Activated T-cell treated with anti-CD3 and anti-CD28 coated beads, Interleukin-2, amount 50 U/mL, for 4 hours (primary cell): ENCODE results near the gene CADPS. TPM values are rescaled to one million over a fixed set of nuclear protein-coding genes. Genes with fewer than 3 reads are reported as not detected.

Source experiments
- ATAC-seq, 2 donors: fragments of 200-7000 bp; cut with Tn5 transposase; one replicate each; pipeline ENCODE4 v1.10.0; 2021
- DNase-seq: peaks from one replicate; pipeline ENCODE4 v3.0.0-alpha.2; 2020
- H3K27me3 Mint-ChIP-seq: one replicate; pipeline ENCODE4 v1.8.0; 2021; ENCODE audit warnings: low read depth, mixed read lengths
- H3K36me3 Mint-ChIP-seq: one replicate; pipeline ENCODE4 v1.8.0; 2022; ENCODE audit warnings: mixed read lengths; ENCODE audit not compliant: insufficient read depth
- H3K4me1 Mint-ChIP-seq: one replicate; pipeline ENCODE4 v1.8.0; 2021; ENCODE audit warnings: low read depth, mixed read lengths
- H3K4me3 Mint-ChIP-seq: one replicate; pipeline ENCODE4 v1.8.0; 2021; ENCODE audit warnings: mild to moderate bottlenecking, moderate library complexity, mixed read lengths
- H3K9me3 Mint-ChIP-seq: one replicate; pipeline ENCODE4 v1.8.0; 2021; ENCODE audit warnings: mixed read lengths
- total RNA-seq, 3 donors: library from RNA; stranded (reverse); gene quantifications; one replicate each; pipeline ENCODE4 v1.2.1, GENCODE V29; 2021

Gene CADPS
- total RNA-seq, 3 donors from 2014 or later: not detected

GRCh38 chr3:62723166-62723913, 151.9 kb downstream of the CADPS start:
- H3K4me3 Mint-ChIP-seq: no peak overlapping the region
- H3K4me1 Mint-ChIP-seq: no peaks in the 10 kb centered on the region
- ATAC-seq (no peak), DNase-seq (no peak)
- H3K9me3 Mint-ChIP-seq: no peaks in the 10 kb centered on the region
- H3K27me3 Mint-ChIP-seq: peaks cover 5% of the 10 kb centered on the region
- no peaks in the 10 kb centered on the region for H3K36me3 Mint-ChIP-seq

- Mint-ChIP-seq H3K4me1 (no peaks in the 10 kb centered on the region), H3K4me3 (no peak overlapping the region), H3K36me3 (no peaks in the 10 kb centered on the region), H3K27me3 (peaks cover 5% of the 10 kb centered on the region), H3K9me3 (peaks cover 4% of the 10 kb centered on the region)
- DNase-seq (no peak), ATAC-seq (no peak)
Measured at GRCh38 chr3:62722344-62722743, 152.9 kb downstream of the CADPS start.

DNA sequence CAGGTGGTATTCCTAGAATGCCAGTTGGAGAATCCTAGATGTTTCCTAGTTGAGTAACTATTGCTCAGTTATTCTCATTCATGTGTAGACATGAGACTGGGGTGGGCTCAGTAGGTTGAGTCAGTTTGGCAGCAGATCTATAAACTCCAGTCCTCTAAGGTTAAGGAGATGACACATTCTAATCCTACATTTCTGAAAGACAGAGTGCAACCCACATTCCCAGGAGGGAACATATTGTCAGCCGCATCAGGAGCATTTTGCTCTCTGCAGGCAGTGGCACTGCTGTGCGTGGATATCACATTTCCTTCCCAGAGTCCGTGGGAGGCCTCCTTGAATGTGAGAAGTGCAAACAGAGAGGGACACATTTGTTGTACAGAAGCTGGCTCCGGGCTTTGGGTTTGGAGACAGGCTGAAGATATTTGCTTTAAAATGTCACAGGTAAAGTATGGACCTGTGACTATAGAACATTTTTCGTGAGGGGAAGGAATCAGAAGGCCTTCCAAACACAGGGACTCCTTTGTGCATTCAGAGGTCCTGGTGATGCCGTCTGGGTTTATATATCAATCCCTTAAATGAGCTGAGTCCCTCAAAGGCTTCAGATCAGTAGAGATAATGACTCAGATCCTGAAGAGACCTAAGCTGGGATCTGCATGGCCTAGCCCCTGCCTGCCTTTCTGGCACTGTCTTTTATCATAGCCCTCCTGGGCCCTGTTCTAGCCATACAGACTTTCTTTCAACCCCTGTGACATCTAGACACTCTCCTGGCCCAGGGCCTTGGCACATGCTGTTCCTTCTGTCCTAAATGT, 156.5 kb downstream of the CADPS start:
- H3K4me3 Mint-ChIP-seq: no peak overlapping the region
- peaks cover 3% of the 10 kb centered on the region for H3K27me3 Mint-ChIP-seq
- H3K4me1 Mint-ChIP-seq: no peaks in the 10 kb centered on the region
- no peaks in the 10 kb centered on the region for H3K36me3 Mint-ChIP-seq
- DNase-seq (no peak), ATAC-seq (no peak)
- H3K9me3 Mint-ChIP-seq: peaks cover 4% of the 10 kb centered on the region

- Mint-ChIP-seq H3K4me1 (no peaks in the 10 kb centered on the region), H3K4me3 (no peak overlapping the region), H3K36me3 (no peaks in the 10 kb centered on the region), H3K9me3 (peaks cover 4% of the 10 kb centered on the region), H3K27me3 (peaks cover 3% of the 10 kb centered on the region)
- ATAC-seq: no peak
- no peak for DNase-seq
Measured at GRCh38 chr3:62718011-62718410, 157.2 kb downstream of the CADPS start.

DNA sequence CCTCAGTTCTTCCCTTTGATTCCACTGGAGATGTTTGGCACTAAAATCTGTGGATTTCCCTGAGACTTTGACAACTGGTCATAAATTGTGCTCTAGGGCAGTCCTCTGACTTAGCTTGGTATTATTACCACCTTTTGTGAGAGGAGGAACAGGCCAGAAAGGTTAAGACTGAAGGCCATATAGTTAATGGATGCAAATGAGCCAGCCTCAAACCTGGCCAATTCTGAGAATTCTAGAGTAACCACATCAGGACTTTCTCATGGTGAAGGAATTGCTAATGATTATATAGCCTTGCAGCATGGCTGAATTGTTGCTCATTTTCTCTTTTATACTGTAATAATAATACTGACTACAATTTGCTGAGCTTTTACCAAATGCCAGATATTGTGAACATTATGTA, 162.5 kb downstream of the CADPS start:
- Mint-ChIP-seq H3K27me3 (no peaks in the 10 kb centered on the region), H3K4me1 (no peaks in the 10 kb centered on the region)

GRCh38 chr3:62710751-62711150, 164.5 kb downstream of the CADPS start:
- DNase-seq (no peak), ATAC-seq (no peak)
- Mint-ChIP-seq H3K4me3 (no peak overlapping the region), H3K9me3 (no peaks in the 10 kb centered on the region), H3K27me3 (no peaks in the 10 kb centered on the region), H3K36me3 (no peaks in the 10 kb centered on the region), H3K4me1 (no peaks in the 10 kb centered on the region)

More for the DNA sequence above, 162.5 kb downstream of the CADPS start:
- Mint-ChIP-seq H3K4me3 (no peak overlapping the region), H3K36me3 (no peaks in the 10 kb centered on the region), H3K9me3 (peaks cover under 1% of the 10 kb centered on the region)
- DNase-seq (no peak), ATAC-seq (no peak)

DNA sequence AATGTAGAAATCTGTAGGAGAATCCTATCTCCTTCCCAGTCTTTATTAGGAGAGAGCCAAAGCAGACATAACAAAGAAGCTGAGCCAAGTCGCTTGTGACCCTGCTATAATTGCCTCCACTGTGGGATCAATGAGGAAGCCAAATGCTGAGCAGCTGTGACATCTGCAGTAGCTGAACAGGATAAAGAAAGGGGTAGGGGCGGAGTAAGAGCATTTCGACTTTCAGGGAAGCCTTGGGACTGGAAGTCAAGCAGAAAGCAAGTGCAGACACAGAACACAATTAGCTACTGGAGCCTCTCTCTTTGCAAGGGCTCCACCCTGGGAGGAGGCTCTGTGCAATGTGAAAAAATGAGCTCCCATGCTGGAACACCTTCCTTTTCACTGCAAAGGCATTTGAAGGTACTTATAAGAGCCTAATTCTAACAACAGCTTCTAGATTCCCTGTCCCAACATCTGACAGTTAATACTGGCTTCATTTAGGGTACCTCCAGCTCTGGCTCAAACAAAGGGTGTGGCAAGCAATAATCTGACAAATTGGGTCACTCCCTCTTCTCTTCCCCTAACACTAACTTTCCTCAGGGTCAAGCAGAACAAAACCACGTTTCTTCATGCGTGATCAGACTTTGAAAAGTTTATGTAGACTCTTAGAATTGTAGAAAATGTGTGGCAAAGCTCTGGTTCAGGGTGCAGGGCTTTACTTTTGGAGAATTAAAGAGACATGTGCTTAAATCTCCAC, 166.4 kb downstream of the CADPS start:
- H3K9me3 Mint-ChIP-seq: no peaks in the 10 kb centered on the region

DNA sequence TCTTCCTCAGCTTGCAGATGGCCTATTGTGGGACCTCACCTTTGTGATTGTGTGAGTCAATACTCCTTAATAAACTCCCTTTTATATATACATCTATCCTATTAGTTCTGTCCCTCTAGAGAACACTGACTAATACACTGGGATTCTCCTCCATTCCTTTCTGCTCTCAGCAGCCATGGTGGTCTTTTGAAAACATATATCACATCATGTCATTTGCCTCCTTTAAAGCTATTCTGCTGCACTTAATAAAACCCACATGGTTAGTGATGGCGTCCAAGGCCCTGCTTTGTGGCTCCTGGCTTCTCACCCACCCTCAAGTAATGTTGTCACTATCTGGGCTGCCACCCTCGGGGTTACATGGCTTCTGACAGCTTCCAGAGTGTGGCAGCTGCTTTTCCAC, 169.5 kb downstream of the CADPS start:
- Mint-ChIP-seq H3K27me3 (peaks cover 3% of the 10 kb centered on the region), H3K4me1 (no peaks in the 10 kb centered on the region), H3K9me3 (no peaks in the 10 kb centered on the region), H3K36me3 (no peaks in the 10 kb centered on the region), H3K4me3 (no peak overlapping the region)
- no peak for ATAC-seq
- no peak for DNase-seq

More for the DNA sequence above, 166.4 kb downstream of the CADPS start:
- DNase-seq (no peak), ATAC-seq (no peak)
- Mint-ChIP-seq H3K4me3 (no peak overlapping the region), H3K27me3 (no peaks in the 10 kb centered on the region), H3K4me1 (no peaks in the 10 kb centered on the region), H3K36me3 (no peaks in the 10 kb centered on the region)

GRCh38 chr3:62703451-62704167, 171.6 kb downstream of the CADPS start:
- H3K27me3 Mint-ChIP-seq: peaks cover 3% of the 10 kb centered on the region
- H3K36me3 Mint-ChIP-seq: no peaks in the 10 kb centered on the region
- H3K4me3 Mint-ChIP-seq: no peak overlapping the region
- DNase-seq: no peak
- H3K4me1 Mint-ChIP-seq: no peaks in the 10 kb centered on the region
- no peak for ATAC-seq
- H3K9me3 Mint-ChIP-seq: no peaks in the 10 kb centered on the region

GRCh38 chr3:62700357-62700756, 174.9 kb downstream of the CADPS start:
- no peak for DNase-seq
- Mint-ChIP-seq H3K9me3 (no peaks in the 10 kb centered on the region), H3K4me3 (no peak overlapping the region), H3K4me1 (no peaks in the 10 kb centered on the region), H3K36me3 (no peaks in the 10 kb centered on the region), H3K27me3 (peaks cover 3% of the 10 kb centered on the region)
- ATAC-seq: no peak

DNA sequence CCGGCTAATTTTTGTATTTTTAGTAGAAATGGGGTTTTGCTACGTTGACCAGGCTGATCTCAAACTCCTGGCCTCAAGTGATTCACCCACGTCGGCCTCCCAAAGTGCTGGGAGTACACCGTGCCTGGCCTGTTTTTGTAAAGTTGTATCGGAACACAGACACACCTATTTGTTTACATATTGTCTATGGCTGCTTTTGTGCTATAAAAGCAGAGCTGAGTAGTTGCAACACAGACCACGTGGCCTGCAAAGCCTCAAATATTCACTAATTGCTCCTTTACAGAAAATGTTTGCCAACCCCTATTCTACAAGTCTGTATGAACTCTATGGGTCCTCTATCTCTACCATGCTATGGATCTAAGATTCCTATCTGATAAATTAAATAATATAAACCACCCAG, 175.5 kb downstream of the CADPS start:
- no peak for DNase-seq
- H3K4me3 Mint-ChIP-seq: no peak overlapping the region
- no peaks in the 10 kb centered on the region for H3K4me1 Mint-ChIP-seq
- no peak for ATAC-seq
- no peaks in the 10 kb centered on the region for H3K9me3 Mint-ChIP-seq
- H3K27me3 Mint-ChIP-seq: peaks cover 3% of the 10 kb centered on the region
- H3K36me3 Mint-ChIP-seq: no peaks in the 10 kb centered on the region

DNA sequence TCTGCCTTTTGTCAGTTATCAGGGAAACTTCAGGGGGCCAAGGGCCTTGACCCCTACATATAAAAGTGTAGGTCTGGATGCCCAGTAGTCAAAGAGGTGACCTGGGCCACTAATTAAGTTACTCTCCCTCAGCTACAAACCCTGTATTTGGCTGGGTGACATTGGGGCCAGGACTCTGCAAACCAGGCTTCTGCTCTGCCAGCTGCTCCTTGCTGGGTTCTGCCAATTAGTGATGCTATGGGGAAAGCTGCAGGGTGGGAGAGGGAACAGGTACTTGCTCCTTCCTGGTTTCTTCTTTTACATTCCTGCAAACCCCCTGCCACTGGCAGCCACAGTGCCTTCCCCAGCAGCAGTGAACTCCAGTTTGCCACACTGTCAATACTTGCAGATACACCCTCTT, 179.2 kb downstream of the CADPS start:
- no peaks in the 10 kb centered on the region for H3K4me1 Mint-ChIP-seq
- no peaks in the 10 kb centered on the region for H3K9me3 Mint-ChIP-seq
- no peak overlapping the region for H3K4me3 Mint-ChIP-seq
- no peaks in the 10 kb centered on the region for H3K36me3 Mint-ChIP-seq
- no peak for ATAC-seq
- no peaks in the 10 kb centered on the region for H3K27me3 Mint-ChIP-seq
- DNase-seq: no peak

DNA sequence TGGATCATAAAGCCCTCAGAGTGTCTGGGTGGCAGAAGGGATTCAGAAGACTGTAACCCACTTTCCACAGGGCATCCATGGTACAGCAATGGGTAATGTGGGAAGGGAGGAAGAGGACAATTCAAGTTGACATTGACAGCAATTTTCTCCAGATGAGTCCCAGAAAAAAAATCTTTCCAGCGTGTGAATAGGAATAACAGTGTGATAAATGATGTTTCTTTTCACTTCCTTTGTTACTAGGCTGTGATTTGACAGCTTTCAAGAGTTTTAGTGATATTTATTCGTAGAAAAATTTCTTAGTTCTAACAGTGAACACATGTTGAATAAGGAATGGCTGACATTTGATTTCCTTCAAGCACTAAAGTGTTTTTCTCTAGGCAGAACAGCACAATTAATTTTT, 186.4 kb downstream of the CADPS start:
- H3K4me3 Mint-ChIP-seq: no peak overlapping the region
- H3K27me3 Mint-ChIP-seq: no peaks in the 10 kb centered on the region
- no peaks in the 10 kb centered on the region for H3K4me1 Mint-ChIP-seq
- no peaks in the 10 kb centered on the region for H3K36me3 Mint-ChIP-seq
- DNase-seq (no peak), ATAC-seq (no peak)
- H3K9me3 Mint-ChIP-seq: no peaks in the 10 kb centered on the region

DNA sequence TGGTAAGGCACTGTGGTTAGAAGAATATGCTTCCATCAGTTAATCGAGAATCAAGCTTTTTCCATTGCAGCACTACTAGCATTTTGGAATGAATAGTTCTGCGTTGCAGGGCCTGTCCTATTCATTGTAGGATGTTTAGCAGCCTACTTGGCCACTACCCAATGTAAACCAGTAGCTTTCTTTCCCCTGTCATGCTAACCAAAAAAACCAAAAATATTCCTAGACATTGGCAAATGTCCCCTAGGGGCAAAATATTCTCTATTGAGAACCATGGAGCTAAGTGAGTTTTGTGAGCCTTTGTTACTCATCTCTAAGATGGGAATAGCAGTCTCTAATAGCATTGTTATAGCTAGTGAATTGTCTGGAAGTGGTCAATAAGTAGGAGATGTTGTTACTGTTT, 187.2 kb downstream of the CADPS start:
- Mint-ChIP-seq H3K27me3 (no peaks in the 10 kb centered on the region), H3K4me1 (no peaks in the 10 kb centered on the region), H3K36me3 (no peaks in the 10 kb centered on the region), H3K9me3 (no peaks in the 10 kb centered on the region), H3K4me3 (no peak overlapping the region)
- ATAC-seq (no peak), DNase-seq (no peak)
